ENCODE results near the gene TBC1D22A. TPM values are rescaled to one million over a fixed set of nuclear protein-coding genes. Genes with fewer than 3 reads are reported as not detected.

The TBC1D22A gene
- total RNA-seq, 6 experiments from 2014 or later, result 10.9 to 18.1 (median 14.0) TPM

- TF ChIP-seq CTCF (IDR thresholded peaks at IDR 0.05) (no peak), POLR2A (IDR thresholded peaks at IDR 0.05) (no peak)
- Histone ChIP-seq H3K4me1 (no peaks in the 10 kb centered on the region), H3K27me3 (no peaks in the 10 kb centered on the region), H3K9me3 (no peaks in the 10 kb centered on the region), H3K27ac (no peak overlapping the region), H3K36me3 (peaks cover 0 to 11% (median 2%) of the 10 kb centered on the region in 4 donors), H3K4me3 (no peak overlapping the region)
- ATAC-seq (no peak), DNase-seq (no peak)
- intact Hi-C loops (cut with DNase I), result no loop called here
- WGBS (ENCODE audit: insufficient coverage, low coverage, low lambda C conversion rate, missing lambda C conversion rate), result 86% methylated on average over 8 of the region's 12 CpGs
Measured at GRCh38 chr22:46915950-46916730, 153.7 kb downstream of the TBC1D22A start.

GRCh38 chr22:46916886-46917770 is 154.7 kb downstream of the TBC1D22A start:
- intact Hi-C loops (cut with DNase I), result no loop called here
- Histone ChIP-seq H3K36me3 (peaks cover 0 to 9% (median 2%) of the 10 kb centered on the region in 4 donors), H3K4me3 (no peak overlapping the region)

GRCh38 chr22:46917771-46918101 is 155.3 kb downstream of the TBC1D22A start:
- H3K36me3 ChIP-seq, result peaks cover 0 to 5% (median 2%) of the 10 kb centered on the region in 4 donors
- no peak overlapping the region for H3K27ac ChIP-seq
- WGBS (ENCODE audit: insufficient coverage, low coverage, low lambda C conversion rate, missing lambda C conversion rate), result 78% methylated on average over 3 of the region's 11 CpGs
- no peaks in the 10 kb centered on the region for H3K9me3 ChIP-seq
- no peak for ATAC-seq
- DNase-seq, result no peak
- no peak overlapping the region for H3K4me3 ChIP-seq
- no peaks in the 10 kb centered on the region for H3K27me3 ChIP-seq
- H3K4me1 ChIP-seq, result no peaks in the 10 kb centered on the region
- no peak for TF ChIP-seq CTCF (IDR thresholded peaks at IDR 0.05)
- intact Hi-C loops (cut with DNase I), result no loop called here

More at GRCh38 chr22:46916886-46917770, 154.7 kb downstream of the TBC1D22A start:
- Histone ChIP-seq H3K27ac (no peak overlapping the region), H3K27me3 (no peaks in the 10 kb centered on the region), H3K9me3 (no peaks in the 10 kb centered on the region), H3K4me1 (no peaks in the 10 kb centered on the region)
- no peak for DNase-seq
- no peak for ATAC-seq
- 96% methylated on average over 16 of the region's 23 CpGs for WGBS (ENCODE audit: insufficient coverage, low coverage, low lambda C conversion rate, missing lambda C conversion rate)
- TF ChIP-seq POLR2A (IDR thresholded peaks at IDR 0.05), result no peak
- no peak for TF ChIP-seq CTCF (IDR thresholded peaks at IDR 0.05)

GRCh38 chr22:46918197-46918596 is 155.7 kb downstream of the TBC1D22A start:
- 69% methylated on average over 3 of the region's 6 CpGs for WGBS (ENCODE audit: insufficient coverage, low coverage, low lambda C conversion rate, missing lambda C conversion rate)
- H3K27me3 ChIP-seq, result no peaks in the 10 kb centered on the region
- no peak for TF ChIP-seq CTCF (IDR thresholded peaks at IDR 0.05)
- no peak for TF ChIP-seq POLR2A (IDR thresholded peaks at IDR 0.05)
- intact Hi-C loops (cut with DNase I), result no loop called here
- DNase-seq (no peak), ATAC-seq (peak in 1 of 4 donors; percentile 10)
- no peak overlapping the region for H3K27ac ChIP-seq
- peaks cover 0 to 5% (median 2%) of the 10 kb centered on the region in 4 donors for H3K36me3 ChIP-seq
- H3K4me1 ChIP-seq, result no peaks in the 10 kb centered on the region
- H3K4me3 ChIP-seq, result no peak overlapping the region
- no peaks in the 10 kb centered on the region for H3K9me3 ChIP-seq

Data from right lobe of liver (tissue), 6 donors.